HCT116 (cell line): Measurements from ENCODE around the gene C2orf78. TPM values are rescaled to one million over a fixed set of nuclear protein-coding genes. Genes with fewer than 3 reads are reported as not detected.

ENCODE experiments used
- ATAC-seq: fragments of 200-7000 bp; cut with Tn5 transposase; 2 replicates; pipeline ENCODE4 v1.9.1; 2020; ENCODE audit warnings: mild to moderate bottlenecking, moderate library complexity
- BruUV-seq: library from RNA; stranded (reverse); fragments of 400-500 nt; replicated peaks from 2 replicates; lab custom pipeline; 2021; lab: Mats Ljungman, UMichigan
- CTCF ChIA-PET: fragments of 300-600 bp; sonication (Branson Sonifier 250); formaldehyde crosslinking; loops from one replicate; lab custom pipeline; 2021; ENCODE audit warnings: antibody characterized with exemption; lab: Charles Lee
- POLR2A ChIA-PET: fragments of 300-600, 350-600 bp; sonication (Branson Sonifier 250); formaldehyde crosslinking; loops from one replicate; lab custom pipeline; 2021; ENCODE audit warnings: antibody characterized with exemption; lab: Charles Lee
- RAD21 ChIA-PET, 2 experiments: fragments of 300-600 bp; sonication (Branson Sonifier 250); formaldehyde crosslinking; loops; one replicate each; lab custom pipeline; 2023; ENCODE audit warnings: low total read pairs in 2 of 2; ENCODE audit not compliant: uncharacterized antibody in 2 of 2, unreplicated experiment in 2 of 2, low non-redundant PET in 1 of 2; lab: Charles Lee
- DNase-seq: peaks from one replicate; pipeline ENCODE4 v3.0.0-alpha.2; 2010; ENCODE audit warnings: low read depth, low spot score
- H2AFZ ChIP-seq: fragments of 200-600 bp; shearing (Covaris generic), sonication (generic); 2 replicates; pipeline ENCODE4 v1.6.1; 2017; ENCODE audit warnings: low read depth, mixed run types, mixed read lengths, antibody characterized with exemption, low read length; ENCODE audit not compliant: poor library complexity, severe bottlenecking
- H3K27ac ChIP-seq: 2 replicates; pipeline ENCODE4 v1.5.1; 2012; ENCODE audit warnings: low read depth, low read length
- H3K27me3 ChIP-seq: fragments of 200-600 bp; sonication (generic); 2 replicates; pipeline ENCODE4 v1.6.1; 2016; ENCODE audit warnings: mixed run types, low read length, mixed read lengths; ENCODE audit not compliant: insufficient read depth
- H3K36me3 ChIP-seq, 2 experiments: fragments of 200-500 bp in 1 of 2; fragments of 200-600 bp in 1 of 2; sonication (Bioruptor generic) in 1 of 2; sonication (generic) in 1 of 2; 2 replicates each; pipeline versions ENCODE4 v1.5.1 to v1.6.1; 2014 to 2016; ENCODE audit warnings: low read length in 2 of 2, inconsistent platforms in 1 of 2, mixed read lengths in 1 of 2, mixed run types in 1 of 2; ENCODE audit not compliant: insufficient read depth in 2 of 2, control insufficient read depth in 1 of 2
- H3K4me1 ChIP-seq, 2 experiments: fragments of 200-600 bp in 1 of 2; sonication (generic) in 1 of 2; 2 replicates each; pipeline versions ENCODE4 v1.5.1 to v1.6.1; 2012 to 2017; ENCODE audit warnings: low read length in 2 of 2, inconsistent platforms in 1 of 2, mild to moderate bottlenecking in 1 of 2, mixed read lengths in 1 of 2, mixed run types in 1 of 2, moderate library complexity in 1 of 2; ENCODE audit not compliant: insufficient read depth in 2 of 2, control insufficient read depth in 1 of 2
- H3K4me2 ChIP-seq: fragments of 200-600 bp; sonication (generic); 2 replicates; pipeline ENCODE4 v1.6.1; 2017; ENCODE audit warnings: mixed run types, low read length, mixed read lengths
- H3K4me3 ChIP-seq, 2 experiments: fragments of 200-600 bp in 1 of 2; sonication (generic) in 1 of 2; replicated peaks in 1 of 2; 2 replicates each; pipeline ENCODE4 v1.5.1; 2011 to 2016; ENCODE audit warnings: low read length in 2 of 2, control low read depth in 1 of 2, low read depth in 1 of 2, mild to moderate bottlenecking in 1 of 2, mixed read lengths in 1 of 2, mixed run types in 1 of 2
- H3K79me2 ChIP-seq: fragments of 200-600 bp; sonication (generic); 2 replicates; pipeline ENCODE4 v1.6.1; 2017; ENCODE audit warnings: mild to moderate bottlenecking, mixed run types, low read length, moderate library complexity, mixed read lengths; ENCODE audit not compliant: insufficient read depth
- H3K9ac ChIP-seq: fragments of 200-600 bp; sonication (generic); 2 replicates; pipeline ENCODE4 v1.6.1; 2016; ENCODE audit warnings: low read length, mixed read lengths
- H3K9me2 ChIP-seq: fragments of 200-600 bp; sonication (generic), shearing (Covaris generic); 2 replicates; pipeline ENCODE4 v1.6.1; 2017; ENCODE audit warnings: mixed run types, mild to moderate bottlenecking, moderate library complexity; ENCODE audit not compliant: insufficient read depth
- H3K9me3 ChIP-seq, 2 experiments: fragments of 200-500 bp in 1 of 2; fragments of 200-600 bp in 1 of 2; sonication (Bioruptor generic) in 1 of 2; sonication (generic) in 1 of 2; 2 replicates each; pipeline ENCODE4 v1.6.1; 2014 to 2017; ENCODE audit warnings: low read length in 2 of 2, mixed read lengths in 2 of 2, inconsistent platforms in 1 of 2, low read depth in 1 of 2, mild to moderate bottlenecking in 1 of 2, mixed run types in 1 of 2, moderate library complexity in 1 of 2; ENCODE audit not compliant: control insufficient read depth in 1 of 2, insufficient read depth in 1 of 2
- H4K20me1 ChIP-seq: fragments of 200-600 bp; sonication (generic), shearing (Covaris generic); 2 replicates; pipeline ENCODE4 v1.6.1; 2017; ENCODE audit warnings: mixed run types, mild to moderate bottlenecking, moderate library complexity; ENCODE audit not compliant: insufficient read depth
- CBX3 ChIP-seq: IDR thresholded peaks from 2 replicates; pipeline ENCODE4 v1.6.1; 2012; ENCODE audit warnings: low read depth
- ELF1 ChIP-seq: IDR thresholded peaks from 2 replicates; pipeline ENCODE4 v1.6.1; 2012; ENCODE audit warnings: low read depth, borderline replicate concordance
- EZH2phosphoT487 ChIP-seq: fragments of 200-600 bp; IDR thresholded peaks from 2 replicates; pipeline ENCODE4 v1.6.1; 2018; ENCODE audit warnings: antibody characterized with exemption, borderline replicate concordance
- POLR2A ChIP-seq: IDR thresholded peaks from 2 replicates; pipeline ENCODE4 v1.7.0; 2011; ENCODE audit warnings: borderline replicate concordance; ENCODE audit not compliant: insufficient read depth, insufficient read length; ENCODE audit errors: extremely low read depth
- REST ChIP-seq: IDR thresholded peaks from 2 replicates; pipeline ENCODE4 v1.6.1; 2012; ENCODE audit warnings: low read depth
- SRF ChIP-seq: IDR thresholded peaks from 2 replicates; pipeline ENCODE4 v1.6.1; 2012; ENCODE audit warnings: low read depth
- intact Hi-C: fragments of 100-400 bp; cut with micrococcal nuclease; formaldehyde crosslinking; loops from 2 replicates; pipeline ENCODE4 v1.10.0; 2022
- total RNA-seq: library from RNA; stranded (reverse); gene quantifications from one replicate; pipeline ENCODE4 v1.2.1, GENCODE V29; 2021; ENCODE audit not compliant: unreplicated experiment
- TF ChIP-seq, protein P1 (sequence below): IDR thresholded peaks from 2 replicates; pipeline ENCODE4 v1.6.1; 2012

The C2orf78 gene
- total RNA-seq, 1 experiment from 2014 or later, result 1.5 TPM

- no peak overlapping the region for H2AFZ ChIP-seq
- H3K27me3 ChIP-seq, result no peaks in the 10 kb centered on the region
- intact Hi-C loops, result loop anchor here (5.0 kb wide), 1 partner anchor 308 kb away; the partner anchor contains the start of gene BOLA3
- H3K4me2 ChIP-seq, result no peak overlapping the region
- H3K27ac ChIP-seq, result no peak overlapping the region
- peaks cover 6 to 7% of the 10 kb centered on the region in 2 experiments; a peak in 3 of 4 replicates for H3K36me3 ChIP-seq
- H4K20me1 ChIP-seq, result no peaks in the 10 kb centered on the region; the same call in 1 of the 2 replicates
- CTCF ChIA-PET, result interaction anchor here (0.7 to 1.2 kb wide), 4 partner anchors 9 to 15 kb away, joined by 3 to 5 read pairs (median 4); partner anchors contain the start of gene STAMBP
- no peaks in the 10 kb centered on the region for H3K9me2 ChIP-seq
- H3K79me2 ChIP-seq, result peaks cover 35% of the 10 kb centered on the region
- TF ChIP-seq SRF, result no peak
- no peak for TF ChIP-seq CBX3
- BruUV-seq, result no TSS peak
- RAD21 ChIA-PET, result no interaction called here
- no peaks in the 10 kb centered on the region for H3K9me3 ChIP-seq
- POLR2A ChIA-PET, result no interaction called here
- DNase-seq, result no peak
- no peak overlapping the region for H3K9ac ChIP-seq
- ATAC-seq, result no peak
- H3K4me3 ChIP-seq, result no peak overlapping the region
- H3K4me1 ChIP-seq, result no peaks in the 10 kb centered on the region
Observed at GRCh38 chr2:73838889-73839534, 55.0 kb downstream of the C2orf78 start.

GRCh38 chr2:73839653-73840411, 55.8 kb downstream of the C2orf78 start:
- POLR2A ChIA-PET, result no interaction called here
- BruUV-seq, result no TSS peak
- intact Hi-C loops, result loop anchor here (5.0 kb wide), 1 partner anchor 307 kb away; the partner anchor contains the start of gene BOLA3

More at GRCh38 chr2:73839653-73840411, 55.8 kb downstream of the C2orf78 start:
- no peak for TF ChIP-seq ELF1
- TF ChIP-seq POLR2A, result no peak
- no peak for TF ChIP-seq EZH2phosphoT487
- no peak for TF ChIP-seq SRF
- TF ChIP-seq, protein P1, sequence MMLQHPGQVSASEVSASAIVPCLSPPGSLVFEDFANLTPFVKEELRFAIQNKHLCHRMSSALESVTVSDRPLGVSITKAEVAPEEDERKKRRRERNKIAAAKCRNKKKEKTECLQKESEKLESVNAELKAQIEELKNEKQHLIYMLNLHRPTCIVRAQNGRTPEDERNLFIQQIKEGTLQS, result no peak
- no peak for TF ChIP-seq REST
- Histone ChIP-seq H3K9me3 (no peaks in the 10 kb centered on the region), H4K20me1 (no peaks in the 10 kb centered on the region; the same call in 1 of the 2 replicates), H3K9ac (no peak overlapping the region), H2AFZ (no peak overlapping the region), H3K4me3 (no peak overlapping the region), H3K36me3 (peaks cover 6 to 13% of the 10 kb centered on the region in 2 experiments; a peak in 3 of 4 replicates), H3K27ac (no peak overlapping the region), H3K79me2 (peaks cover 31% of the 10 kb centered on the region), H3K4me1 (no peaks in the 10 kb centered on the region), H3K9me2 (no peaks in the 10 kb centered on the region), H3K4me2 (no peak overlapping the region), H3K27me3 (no peaks in the 10 kb centered on the region)
- DNase-seq (no peak), ATAC-seq (0 out of 2 replicates have a peak, but pooled peaks have one; percentile 30)
- ChIA-PET CTCF (interaction anchor here (1.2 kb wide), 2 partner anchors 11 to 13 kb away, joined by 3 to 4 read pairs; no protein-coding TSS in a partner anchor), RAD21 (no interaction called here)
